Mesenchymal stem cell (in vitro differentiated cells and primary cell): ENCODE measurements around the gene CAPZB.

Source experiments
- DNase-seq: peaks from one replicate; pipeline ENCODE4 v3.0.0-alpha.2; 2013
- H2AFZ ChIP-seq: one replicate; pipeline ENCODE4 v1.6.1; 2013; ENCODE audit warnings: low read depth, mild to moderate bottlenecking, control low read depth, inconsistent platforms, low read length, moderate library complexity
- H2AK5ac ChIP-seq: 2 replicates; pipeline ENCODE4 v1.6.1; 2013; ENCODE audit warnings: low read length, moderate library complexity, mild to moderate bottlenecking, inconsistent platforms; ENCODE audit not compliant: severe bottlenecking
- H2BK120ac ChIP-seq: one replicate; pipeline ENCODE4 v1.6.1; 2013; ENCODE audit warnings: low read depth, mild to moderate bottlenecking, inconsistent platforms, low read length, moderate library complexity
- H2BK12ac ChIP-seq, 2 experiments: one replicate each; pipeline ENCODE4 v1.6.1; 2013; ENCODE audit warnings: inconsistent platforms in 2 of 2, low read length in 2 of 2, mild to moderate bottlenecking in 2 of 2, moderate library complexity in 2 of 2, control low read depth in 1 of 2
- H2BK15ac ChIP-seq: one replicate; pipeline ENCODE4 v1.6.1; 2013; ENCODE audit warnings: mild to moderate bottlenecking, low read depth, inconsistent platforms; ENCODE audit not compliant: poor library complexity, severe bottlenecking
- H2BK5ac ChIP-seq: 2 replicates; pipeline ENCODE4 v1.6.1; 2013; ENCODE audit warnings: low read depth, mild to moderate bottlenecking, low read length, control low read depth, inconsistent platforms; ENCODE audit not compliant: poor library complexity, severe bottlenecking
- H3K14ac ChIP-seq, 2 experiments: one replicate each; pipeline ENCODE4 v1.6.1; 2013; ENCODE audit warnings: inconsistent platforms in 2 of 2, low read length in 2 of 2, control low read depth in 1 of 2, mild to moderate bottlenecking in 1 of 2, moderate library complexity in 1 of 2
- H3K18ac ChIP-seq, 2 experiments: one replicate each; pipeline ENCODE4 v1.6.1; 2013; ENCODE audit warnings: inconsistent platforms in 2 of 2, low read length in 2 of 2, control low read depth in 1 of 2, low read depth in 1 of 2, mild to moderate bottlenecking in 1 of 2
- H3K23ac ChIP-seq, 2 experiments: one replicate each; pipeline ENCODE4 v1.6.1; 2013; ENCODE audit warnings: inconsistent platforms in 2 of 2, low read length in 2 of 2, mild to moderate bottlenecking in 2 of 2, moderate library complexity in 2 of 2, control low read depth in 1 of 2
- H3K27ac ChIP-seq: 2 replicates; pipeline ENCODE4 v1.5.1; 2013; ENCODE audit warnings: mild to moderate bottlenecking, moderate library complexity, low read length, control low read depth, inconsistent platforms; ENCODE audit not compliant: poor library complexity, severe bottlenecking
- H3K27me3 ChIP-seq, 2 experiments: 2 replicates each; pipeline versions ENCODE4 v1.6.1 to v1.7.0; 2013; ENCODE audit warnings: low read length in 2 of 2, mild to moderate bottlenecking in 2 of 2, moderate library complexity in 2 of 2, control low read depth in 1 of 2, inconsistent platforms in 1 of 2; ENCODE audit not compliant: control insufficient read depth in 1 of 2, insufficient read depth in 1 of 2
- H3K36me3 ChIP-seq, 2 experiments: 2 replicates each; pipeline versions ENCODE4 v1.6.1 to v1.7.0; 2013; ENCODE audit warnings: low read length in 2 of 2, control low read depth in 1 of 2, inconsistent platforms in 1 of 2, low read depth in 1 of 2, mild to moderate bottlenecking in 1 of 2; ENCODE audit not compliant: insufficient read depth in 2 of 2, control insufficient read depth in 1 of 2
- H3K4ac ChIP-seq, 2 experiments: one replicate each; pipeline ENCODE4 v1.6.1; 2013; ENCODE audit warnings: inconsistent platforms in 2 of 2, low read length in 2 of 2, mild to moderate bottlenecking in 2 of 2, moderate library complexity in 2 of 2, control low read depth in 1 of 2, low read depth in 1 of 2
- H3K4me1 ChIP-seq: 2 replicates; pipeline ENCODE4 v1.6.1; 2013; ENCODE audit warnings: low read depth, low read length, control low read depth; ENCODE audit not compliant: control insufficient read depth, insufficient read depth
- H3K4me2 ChIP-seq: 2 replicates; pipeline ENCODE4 v1.6.1; 2013; ENCODE audit warnings: low read length, mild to moderate bottlenecking, inconsistent platforms; ENCODE audit not compliant: poor library complexity, severe bottlenecking
- H3K4me3 ChIP-seq, 2 experiments: 2 replicates each; pipeline versions ENCODE4 v1.5.1 to v1.7.0; 2013; ENCODE audit warnings: low read length in 2 of 2, mild to moderate bottlenecking in 2 of 2, control low read depth in 1 of 2, low read depth in 1 of 2; ENCODE audit not compliant: insufficient read depth in 1 of 2
- H3K79me1 ChIP-seq: replicated peaks from 2 replicates; pipeline ENCODE4 v1.6.1; 2013; ENCODE audit warnings: mild to moderate bottlenecking, control low read depth, low read length, inconsistent platforms; ENCODE audit not compliant: poor library complexity, severe bottlenecking
- H3K9ac ChIP-seq: 2 replicates; pipeline ENCODE4 v1.7.0; 2013; ENCODE audit warnings: mild to moderate bottlenecking, low read length, moderate library complexity
- H3K9me3 ChIP-seq: 2 replicates; pipeline ENCODE4 v1.7.0; 2013; ENCODE audit warnings: mild to moderate bottlenecking, low read length; ENCODE audit not compliant: control insufficient read depth
- H4K8ac ChIP-seq: one replicate; pipeline ENCODE4 v1.6.1; 2013; ENCODE audit warnings: inconsistent platforms, mild to moderate bottlenecking, low read length, moderate library complexity
- H4K91ac ChIP-seq: one replicate; pipeline ENCODE4 v1.6.1; 2013; ENCODE audit warnings: mild to moderate bottlenecking, low read length, inconsistent platforms
- WGBS: methylation state at CpG from one replicate; pipeline ENCODE4 v1.1.7; 2013; ENCODE audit warnings: mixed read lengths; 5-methylcytosine and 5-hydroxymethylcytosine counted together

CAPZB gene

GRCh38 chr1:19331262-19331878 is 154.0 kb downstream of the CAPZB start:
- Histone ChIP-seq H3K79me1 (no peaks in the 10 kb centered on the region), H2AK5ac (no peak overlapping the region), H2BK120ac (no peak overlapping the region), H4K8ac (no peak overlapping the region), H4K91ac (no peak overlapping the region), H3K18ac (no peak overlapping the region), H3K27ac (no peak overlapping the region), H2BK15ac (no peak overlapping the region), H3K4me1 (peaks cover 4% of the 10 kb centered on the region), H3K4me3 (no peak overlapping the region), H3K23ac (no peak overlapping the region), H3K9ac (no peak overlapping the region), H2BK5ac (no peak overlapping the region), H2AFZ (no peak overlapping the region), H3K4me2 (no peak overlapping the region), H3K36me3 (peaks cover 36 to 52% of the 10 kb centered on the region in 2 experiments), H3K14ac (no peak overlapping the region), H3K9me3 (no peaks in the 10 kb centered on the region), H2BK12ac (no peak overlapping the region), H3K4ac (no peak overlapping the region), H3K27me3 (no peaks in the 10 kb centered on the region)
- 96% methylated on average over 13 of the region's 13 CpGs for WGBS
- DNase-seq, result no peak

GRCh38 chr1:19330449-19331135 is 154.7 kb downstream of the CAPZB start:
- Histone ChIP-seq H3K4me3 (no peak overlapping the region), H3K4me1 (peaks cover 3% of the 10 kb centered on the region), H4K91ac (no peak overlapping the region), H2BK120ac (no peak overlapping the region), H3K4me2 (no peak overlapping the region), H3K14ac (no peak overlapping the region), H3K9ac (no peak overlapping the region), H2BK15ac (no peak overlapping the region), H3K4ac (no peak overlapping the region), H3K79me1 (peaks cover 2% of the 10 kb centered on the region), H2AFZ (no peak overlapping the region), H2BK5ac (no peak overlapping the region), H3K18ac (no peak overlapping the region), H4K8ac (no peak overlapping the region), H3K23ac (no peak overlapping the region), H2BK12ac (no peak overlapping the region), H3K27me3 (no peaks in the 10 kb centered on the region), H3K36me3 (peaks cover 44 to 60% of the 10 kb centered on the region in 2 experiments), H3K27ac (no peak overlapping the region), H3K9me3 (no peaks in the 10 kb centered on the region), H2AK5ac (no peak overlapping the region)
- 94% methylated on average over 14 of the region's 14 CpGs for WGBS
- no peak for DNase-seq

- no peak overlapping the region for H3K18ac ChIP-seq
- H3K4me2 ChIP-seq, result no peak overlapping the region
- H2BK15ac ChIP-seq, result no peak overlapping the region
- H3K9ac ChIP-seq, result no peak overlapping the region
- no peak overlapping the region for H4K8ac ChIP-seq
- H2AFZ ChIP-seq, result no peak overlapping the region
- no peak overlapping the region for H2BK12ac ChIP-seq
- peaks cover 3% of the 10 kb centered on the region for H3K4me1 ChIP-seq
- H3K4ac ChIP-seq, result no peak overlapping the region
- peaks cover 8% of the 10 kb centered on the region for H3K79me1 ChIP-seq
- no peak overlapping the region for H4K91ac ChIP-seq
- H3K14ac ChIP-seq, result no peak overlapping the region
- no peak for DNase-seq
- peaks cover 53 to 70% of the 10 kb centered on the region in 2 experiments for H3K36me3 ChIP-seq
- no peak overlapping the region for H2BK5ac ChIP-seq
- H2AK5ac ChIP-seq, result no peak overlapping the region
- H3K9me3 ChIP-seq, result no peaks in the 10 kb centered on the region
- H3K27ac ChIP-seq, result no peak overlapping the region
- WGBS, result over 99% methylated on average over 5 of the region's 5 CpGs
- no peak overlapping the region for H3K23ac ChIP-seq
- H2BK120ac ChIP-seq, result no peak overlapping the region
- H3K4me3 ChIP-seq, result no peak overlapping the region
- no peaks in the 10 kb centered on the region for H3K27me3 ChIP-seq
Observed at GRCh38 chr1:19329611-19330010, 155.7 kb downstream of the CAPZB start.

GRCh38 chr1:19329188-19329587 is 156.2 kb downstream of the CAPZB start:
- Histone ChIP-seq H2BK15ac (no peak overlapping the region), H3K79me1 (peaks cover 11% of the 10 kb centered on the region), H3K9ac (no peak overlapping the region), H2AFZ (no peak overlapping the region), H2AK5ac (no peak overlapping the region), H3K4ac (no peak overlapping the region), H3K4me3 (no peak overlapping the region), H3K27ac (no peak overlapping the region), H3K9me3 (no peaks in the 10 kb centered on the region), H3K14ac (no peak overlapping the region), H2BK5ac (no peak overlapping the region), H2BK12ac (no peak overlapping the region), H3K4me1 (peaks cover 3% of the 10 kb centered on the region), H4K8ac (no peak overlapping the region), H3K18ac (no peak overlapping the region), H4K91ac (no peak overlapping the region), H3K36me3 (peaks cover 57 to 74% of the 10 kb centered on the region in 2 experiments), H3K4me2 (no peak overlapping the region), H3K27me3 (no peaks in the 10 kb centered on the region), H2BK120ac (no peak overlapping the region), H3K23ac (no peak overlapping the region)
- no peak for DNase-seq
- 95% methylated on average over 13 of the region's 13 CpGs for WGBS
